Spleen (tissue), 11 donors: Measurements from ENCODE around the gene ARL5C. TPM values are rescaled to one million over a fixed set of nuclear protein-coding genes. Genes with fewer than 3 reads are reported as not detected.
A peak's percentile ranks its signal among the peaks of the same experiment; 100 is the strongest.

Experiments
- DNase-seq: peaks from one replicate; pipeline ENCODE4 v3.0.0-alpha.2; 2020
- H3K27ac ChIP-seq, 8 donors: fragments of 200-600 bp; sonication (generic) in 7 of 8; 1 replicate in 4 of 8; 2 replicates in 4 of 8; pipeline versions ENCODE4 v1.5.0 to v1.8.0; 2016 to 2021; ENCODE audit warnings: inconsistent platforms in 4 of 8, mild to moderate bottlenecking in 4 of 8, moderate library complexity in 1 of 8
- H3K27me3 ChIP-seq, 7 donors: fragments of 200-600 bp; sonication (generic) in 6 of 7; replicated peaks in 1 of 7; 1 replicate in 4 of 7; 2 replicates in 3 of 7; pipeline versions ENCODE4 v1.5.0 to v1.8.0; 2016 to 2021; ENCODE audit warnings: inconsistent platforms in 3 of 7, mild to moderate bottlenecking in 1 of 7
- H3K36me3 ChIP-seq, 6 donors: fragments of 200-600 bp; sonication (generic) in 5 of 6; 1 replicate in 4 of 6; 2 replicates in 2 of 6; pipeline versions ENCODE4 v1.5.0 to v1.8.0; 2016 to 2021; ENCODE audit warnings: inconsistent platforms in 2 of 6
- H3K4me1 ChIP-seq, 6 donors: fragments of 200-600 bp; sonication (generic) in 5 of 6; 1 replicate in 3 of 6; 2 replicates in 3 of 6; pipeline versions ENCODE4 v1.5.0 to v1.8.0; 2016 to 2021; ENCODE audit warnings: inconsistent platforms in 3 of 6
- H3K4me3 ChIP-seq, 8 donors: fragments of 200-600 bp; sonication (generic) in 7 of 8; 1 replicate in 4 of 8; 2 replicates in 4 of 8; pipeline versions ENCODE4 v1.5.0 to v1.8.0; 2016 to 2021; ENCODE audit warnings: inconsistent platforms in 4 of 8, mild to moderate bottlenecking in 4 of 8, moderate library complexity in 2 of 8
- H3K9me3 ChIP-seq, 8 donors: fragments of 200-600 bp; sonication (generic) in 7 of 8; 1 replicate in 4 of 8; 2 replicates in 4 of 8; pipeline versions ENCODE4 v1.5.0 to v1.8.0; 2016 to 2021; ENCODE audit warnings: inconsistent platforms in 4 of 8
- CTCF ChIP-seq, 11 experiments: fragments of 200-600 bp in 7 of 11; fragments of 450-650 bp in 4 of 11; sonication (generic) in 4 of 11; IDR thresholded peaks in 8 of 11; conservative IDR thresholded peaks in 3 of 11; 1 replicate in 7 of 11; 2 replicates in 4 of 11; pipeline versions ENCODE4 v1.4.0 to v1.8.0; 2016 to 2021; ENCODE audit warnings: antibody characterized with exemption in 11 of 11, inconsistent platforms in 4 of 11, mild to moderate bottlenecking in 1 of 11
- POLR2A ChIP-seq, 3 donors: fragments of 450-650 bp; IDR thresholded peaks; one replicate each; pipeline ENCODE4 v1.5.1; 2017; ENCODE audit warnings: antibody characterized with exemption in 3 of 3, mild to moderate bottlenecking in 1 of 3
- POLR2AphosphoS5 ChIP-seq, 3 donors: sonication (generic); formaldehyde crosslinking; IDR thresholded peaks; one replicate each; pipeline ENCODE4 v1.5.1; 2017; ENCODE audit warnings: antibody characterized with exemption in 3 of 3
- WGBS, 5 donors: extraction: QIAGEN DNeasy Blood & Tissue Kit in 3 of 5; methylation state at CpG; one replicate each; pipeline versions ENCODE4 v1.1.5 to v1.1.7; 2013 to 2018; 5-methylcytosine and 5-hydroxymethylcytosine counted together
- intact Hi-C: fragments of 100-400 bp; cut with DNase I; formaldehyde crosslinking; loops from one replicate; pipeline ENCODE4 v1.15.0; 2023; ENCODE audit warnings: low total_unique reads
- polyA plus RNA-seq, 3 donors: library from polyadenylated mRNA; stranded (reverse); fragments of 200-250 nt; gene quantifications; one replicate each; pipeline ENCODE4 v1.2.1, GENCODE V29; 2013
- total RNA-seq, 7 donors: library from RNA; depleted of rRNA in 3 of 7; stranded (reverse); fragments of >200 nt in 3 of 7; fragmentation: NEBNext Ultra II Directional in 4 of 7; extraction: Animal tissue kit (Norgen Biotek cat#: 25700) in 4 of 7; gene quantifications; one replicate each; pipeline versions ENCODE4 v1.1.0 to v1.2.1, GENCODE V29; 2016 to 2021
- donor health status: healthy with polysubstance abuse.
- donor health status: DM: no; HTN: no; CAD: no; lungs with moderate emphysema.
- donor health status: DM: no; HTN: no; CAD: no.
- donor health status: Bipolar disorder and iron deficiency.
- donor health status: healthy.
- donor health status: DM: no; HTN: no; CAD: no.
- donor health status: DM: yes; HTN: yes; CAD: no.

ARL5C gene
- total and polyA plus RNA-seq, 10 donors, result not detected

- H3K36me3 ChIP-seq, result peaks cover 0 to 27% (median 15%) of the 10 kb centered on the region in 6 donors
- no peak for DNase-seq
Observed at GRCh38 chr17:39196808-39197291, 30.9 kb upstream of the ARL5C start.

GRCh38 chr17:39196241-39196807 is 30.4 kb upstream of the ARL5C start:
- peaks cover 0 to 12% (median 0%) of the 10 kb centered on the region in 7 donors for H3K27me3 ChIP-seq
- H3K36me3 ChIP-seq, result peaks cover 0 to 27% (median 15%) of the 10 kb centered on the region in 6 donors
- peak overlapping the region in 5 of 8 donors; percentile 6 to 98 (median 96) for H3K27ac ChIP-seq
- TF ChIP-seq POLR2AphosphoS5 (IDR thresholded peaks at IDR 0.05), result no peak
- TF ChIP-seq POLR2A (IDR thresholded peaks at IDR 0.05), result no peak
- no peak for TF ChIP-seq CTCF (IDR thresholded peaks at IDR 0.05 in 8 of 11, conservative IDR thresholded peaks at IDR 0.05 in 3 of 11)
- H3K4me1 ChIP-seq, result peaks cover 16 to 72% (median 52%) of the 10 kb centered on the region in 6 donors
- H3K4me3 ChIP-seq, result peak overlapping the region in 5 of 8 donors; percentile 21 to 86 (median 74)
- no peak for DNase-seq
- intact Hi-C loops, result no loop called here
- H3K9me3 ChIP-seq, result no peaks in the 10 kb centered on the region
- WGBS, 5 donors, result 43 to 88% (median 58%) methylated on average over 6 to 8 of the region's 8 CpGs

More at GRCh38 chr17:39196808-39197291, 30.9 kb upstream of the ARL5C start:
- TF ChIP-seq CTCF (IDR thresholded peaks at IDR 0.05 in 8 of 11, conservative IDR thresholded peaks at IDR 0.05 in 3 of 11), result no peak
- no peak for TF ChIP-seq POLR2AphosphoS5 (IDR thresholded peaks at IDR 0.05)
- TF ChIP-seq POLR2A (IDR thresholded peaks at IDR 0.05), result no peak
- intact Hi-C loops, result no loop called here
- H3K27ac ChIP-seq, result peak overlapping the region; percentile 56 to 98 (median 86)
- H3K4me1 ChIP-seq, result peaks cover 21 to 78% (median 57%) of the 10 kb centered on the region in 6 donors
- H3K4me3 ChIP-seq, result peak overlapping the region; percentile 58 to 86 (median 72)
- no peaks in the 10 kb centered on the region for H3K9me3 ChIP-seq
- WGBS, 5 donors, result 0 to 3% (median 2%) methylated on average over 22 to 30 of the region's 30 CpGs
- H3K27me3 ChIP-seq, result peaks cover 0 to 12% (median 0%) of the 10 kb centered on the region in 7 donors

- peaks cover 10 to 66% (median 46%) of the 10 kb centered on the region in 6 donors for H3K4me1 ChIP-seq
- TF ChIP-seq CTCF (IDR thresholded peaks at IDR 0.05 in 8 of 11, conservative IDR thresholded peaks at IDR 0.05 in 3 of 11) (no peak), POLR2AphosphoS5 (IDR thresholded peaks at IDR 0.05) (no peak), POLR2A (IDR thresholded peaks at IDR 0.05) (no peak)
- H3K27me3 ChIP-seq, result peaks cover 0 to 12% (median 0%) of the 10 kb centered on the region in 7 donors
- no peaks in the 10 kb centered on the region for H3K9me3 ChIP-seq
- peak overlapping the region in 7 of 8 donors; percentile 6 to 98 (median 20) for H3K27ac ChIP-seq
- 37 to 45% (median 40%) methylated on average over 6 to 8 of the region's 8 CpGs for WGBS, 5 donors
- intact Hi-C loops, result no loop called here
- peak overlapping the region in 1 of 8 donors; percentile 79 for H3K4me3 ChIP-seq
- H3K36me3 ChIP-seq, result peaks cover 0 to 30% (median 14%) of the 10 kb centered on the region in 6 donors
- DNase-seq, result no peak
Observed at GRCh38 chr17:39195568-39196160, 29.7 kb upstream of the ARL5C start.

- intact Hi-C loops, result no loop called here
- WGBS, 5 donors, result 68 to 89% (median 85%) methylated on average over 9 to 10 of the region's 10 CpGs
- TF ChIP-seq POLR2A (IDR thresholded peaks at IDR 0.05) (no peak), CTCF (IDR thresholded peaks at IDR 0.05 in 8 of 11, conservative IDR thresholded peaks at IDR 0.05 in 3 of 11) (no peak)
- Histone ChIP-seq H3K4me3 (no peak overlapping the region), H3K9me3 (no peaks in the 10 kb centered on the region), H3K27ac (peak overlapping the region in 4 of 8 donors; percentile 20 to 98 (median 97)), H3K4me1 (peaks cover 9 to 63% (median 44%) of the 10 kb centered on the region in 6 donors), H3K36me3 (peaks cover 0 to 36% (median 14%) of the 10 kb centered on the region in 6 donors), H3K27me3 (peaks cover 0 to 12% (median 0%) of the 10 kb centered on the region in 7 donors)
- no peak for DNase-seq
Observed at GRCh38 chr17:39194985-39195524, 29.1 kb upstream of the ARL5C start.
